CD4-positive, CD25-positive, alpha-beta regulatory T cell (primary cell): ENCODE results near the gene MRPL40. TPM values are rescaled to one million over a fixed set of nuclear protein-coding genes. Genes with fewer than 3 reads are reported as not detected.
A peak's percentile ranks its signal among the peaks of the same experiment; 100 is the strongest.
"Not testable (repeated sequence)": the region's sequence is repeated elsewhere in the genome, so short reads cannot be mapped to it uniquely, and the experiment has no call there.

Experiments used
- ATAC-seq, 2 donors: fragments of 150-1000 bp; cut with Tn5 transposase; one replicate each; pipeline ENCODE4 v1.10.0; 2021; ENCODE audit warnings: low read depth in 2 of 2, moderate number of reproducible peaks in 2 of 2, moderate library complexity in 1 of 2
- DNase-seq, 3 donors: peaks; one replicate each; pipeline versions ENCODE4 v3.0.0 to v3.0.0-alpha.2; 2012 to 2022; ENCODE audit warnings: mixed read lengths in 1 of 3
- H3K27ac ChIP-seq: one replicate; pipeline ENCODE4 v1.7.0; 2013; ENCODE audit warnings: mild to moderate bottlenecking, low read length; ENCODE audit not compliant: insufficient read depth, poor library complexity, severe bottlenecking
- H3K27me3 ChIP-seq: one replicate; pipeline ENCODE4 v1.7.0; 2013; ENCODE audit warnings: low read length; ENCODE audit not compliant: control insufficient read depth, insufficient read depth
- H3K36me3 ChIP-seq: one replicate; pipeline ENCODE4 v1.7.0; 2013; ENCODE audit warnings: mild to moderate bottlenecking, low read length, moderate library complexity; ENCODE audit not compliant: control insufficient read depth, insufficient read depth
- H3K4me1 ChIP-seq: 2 replicates; pipeline ENCODE4 v1.7.0; 2013; ENCODE audit warnings: mild to moderate bottlenecking, low read length; ENCODE audit not compliant: insufficient read depth, control insufficient read depth, poor library complexity, severe bottlenecking
- H3K4me3 ChIP-seq: one replicate; pipeline ENCODE4 v1.7.0; 2013; ENCODE audit warnings: low read depth, mild to moderate bottlenecking, low read length, moderate library complexity
- H3K9me3 ChIP-seq, 2 experiments: 1 replicate in 1 of 2; 2 replicates in 1 of 2; pipeline ENCODE4 v1.7.0; 2013; ENCODE audit warnings: low read length in 2 of 2, mild to moderate bottlenecking in 1 of 2, moderate library complexity in 1 of 2; ENCODE audit not compliant: control insufficient read depth in 2 of 2
- H3K27ac Mint-ChIP-seq, 3 donors: one replicate each; pipeline ENCODE4 v1.8.0; 2020 to 2022; ENCODE audit warnings: mild to moderate bottlenecking in 3 of 3, mixed read lengths in 3 of 3, moderate library complexity in 2 of 3
- H3K27me3 Mint-ChIP-seq: one replicate; pipeline ENCODE4 v1.8.0; 2022; ENCODE audit warnings: mild to moderate bottlenecking, mixed read lengths
- H3K36me3 Mint-ChIP-seq: one replicate; pipeline ENCODE4 v1.8.0; 2020; ENCODE audit warnings: mixed read lengths
- H3K4me1 Mint-ChIP-seq, 4 donors: one replicate each; pipeline ENCODE4 v1.8.0; 2020 to 2022; ENCODE audit warnings: mixed read lengths in 4 of 4, mild to moderate bottlenecking in 1 of 4
- H3K4me3 Mint-ChIP-seq, 4 donors: one replicate each; pipeline ENCODE4 v1.8.0; 2020 to 2022; ENCODE audit warnings: mild to moderate bottlenecking in 4 of 4, mixed read lengths in 4 of 4, moderate library complexity in 3 of 4
- H3K9me3 Mint-ChIP-seq, 7 donors: one replicate each; pipeline ENCODE4 v1.8.0; 2020 to 2022; ENCODE audit warnings: mixed read lengths in 7 of 7, mild to moderate bottlenecking in 3 of 7, moderate library complexity in 2 of 7
- polyA plus RNA-seq, 4 donors: library from polyadenylated mRNA; unstranded; fragments of 300-500 nt; fragmentation: Illumina TruSeq; gene quantifications; one replicate each; pipeline ENCODE4 v1.2.3, GENCODE V29; 2021
- total RNA-seq: library from RNA; stranded (reverse); gene quantifications from one replicate; pipeline ENCODE4 v1.2.3, GENCODE V29; 2022

Gene MRPL40
- total and polyA plus RNA-seq, 5 donors from 2014 or later, result 12.1 to 75.5 (median 60.5) TPM

DNA sequence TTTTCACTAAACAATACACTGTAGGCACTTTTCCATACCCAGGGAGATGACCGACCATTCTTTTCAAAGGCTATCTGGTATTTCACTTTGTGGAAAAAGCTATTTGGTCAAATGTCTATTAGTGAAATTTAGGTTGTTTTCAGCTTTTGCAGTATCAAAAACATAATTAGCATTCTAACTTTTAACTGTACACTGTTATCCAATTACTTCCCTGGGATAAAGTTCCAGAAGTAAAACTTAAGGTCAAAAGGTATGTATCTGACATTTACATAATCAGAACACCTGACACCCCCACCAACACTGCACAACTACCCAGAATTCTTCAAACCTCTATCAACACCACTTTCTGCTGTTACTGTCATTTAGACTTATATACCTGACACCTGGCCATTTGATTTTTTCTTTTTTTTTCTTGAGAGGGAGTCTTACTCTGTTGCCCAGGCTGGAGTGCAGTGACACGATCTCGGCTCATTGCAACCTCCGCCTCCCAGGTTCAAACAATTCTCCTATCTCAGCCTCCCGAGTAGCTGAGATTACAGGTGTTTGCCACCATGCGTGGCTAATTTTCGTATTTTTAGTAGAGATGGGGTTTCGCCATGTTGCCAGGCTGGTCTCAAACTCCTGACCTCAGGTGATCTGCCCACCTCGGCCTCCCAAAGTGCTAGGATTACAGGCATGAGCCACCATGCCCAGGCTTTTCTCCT is 13.1 kb downstream of the MRPL40 start:
- H3K36me3 Mint-ChIP-seq, result peaks cover 11% of the 10 kb centered on the region
- not testable (repeated sequence) for H3K4me3 ChIP-seq, H3K9me3 ChIP-seq, ATAC-seq, H3K27me3 Mint-ChIP-seq, H3K27me3 ChIP-seq, H3K9me3 Mint-ChIP-seq, H3K27ac ChIP-seq, DNase-seq
- Histone ChIP-seq H3K36me3 (peaks cover 26% of the 10 kb centered on the region), H3K4me1 (peaks cover 30% of the 10 kb centered on the region)
- H3K4me3 Mint-ChIP-seq, result peak overlapping the region; percentile 21 to 82 (median 68)
- H3K27ac Mint-ChIP-seq, result peak overlapping the region in 2 of 3 donors; percentile 32 to 64
- H3K4me1 Mint-ChIP-seq, result peaks cover 18 to 59% (median 43%) of the 10 kb centered on the region in 4 donors

DNA sequence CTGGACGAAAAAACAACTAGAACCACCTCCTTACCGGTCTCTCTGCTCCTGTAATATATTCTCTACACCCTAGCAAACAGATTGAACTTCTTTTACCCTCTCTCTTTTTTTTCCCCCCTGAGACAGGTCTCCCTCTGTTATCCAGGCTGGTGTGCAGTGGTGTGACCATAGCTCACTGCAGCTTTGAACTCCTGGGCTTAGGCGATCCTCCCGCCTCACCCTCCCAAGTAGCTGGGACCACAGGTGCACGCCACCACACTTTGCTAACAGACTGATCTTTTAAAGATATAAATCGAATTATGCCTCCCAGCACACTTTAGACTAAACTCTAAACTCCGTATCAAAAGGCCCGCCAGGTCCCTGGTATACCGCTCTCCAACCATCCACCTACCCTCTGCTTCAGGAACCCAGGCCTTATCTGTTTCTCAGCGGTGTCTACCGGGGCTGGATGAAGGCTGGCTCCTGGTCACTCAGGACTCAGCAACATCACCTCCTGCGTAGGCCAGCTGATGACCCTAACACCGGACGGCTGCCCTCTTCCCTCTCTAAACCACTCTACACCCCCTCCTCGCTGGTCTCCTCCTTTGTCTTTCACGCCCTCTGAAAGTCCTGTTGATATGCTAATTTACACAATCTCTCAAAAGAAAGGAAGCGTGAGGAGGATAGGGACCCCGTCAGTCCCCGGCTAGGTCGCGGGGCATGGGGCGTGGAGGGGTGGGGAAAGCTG is 14.4 kb downstream of the MRPL40 start:
- Histone ChIP-seq H3K36me3 (peaks cover 34% of the 10 kb centered on the region), H3K27ac (peak overlapping the region; percentile 90), H3K9me3 (no peaks in the 10 kb centered on the region), H3K4me1 (peaks cover 30% of the 10 kb centered on the region), H3K4me3 (peak overlapping the region; percentile 85), H3K27me3 (no peaks in the 10 kb centered on the region)
- H3K9me3 Mint-ChIP-seq, result no peaks in the 10 kb centered on the region
- DNase-seq (no peak), ATAC-seq (peak in 1 of 2 donors; percentile 10)
- H3K4me3 Mint-ChIP-seq, result peak overlapping the region; percentile 94 to 98 (median 94)
- H3K4me1 Mint-ChIP-seq, result peaks cover 21 to 59% (median 39%) of the 10 kb centered on the region in 4 donors
- no peaks in the 10 kb centered on the region for H3K27me3 Mint-ChIP-seq
- peak overlapping the region; percentile 94 to 97 (median 96) for H3K27ac Mint-ChIP-seq
- peaks cover 11% of the 10 kb centered on the region for H3K36me3 Mint-ChIP-seq

DNA sequence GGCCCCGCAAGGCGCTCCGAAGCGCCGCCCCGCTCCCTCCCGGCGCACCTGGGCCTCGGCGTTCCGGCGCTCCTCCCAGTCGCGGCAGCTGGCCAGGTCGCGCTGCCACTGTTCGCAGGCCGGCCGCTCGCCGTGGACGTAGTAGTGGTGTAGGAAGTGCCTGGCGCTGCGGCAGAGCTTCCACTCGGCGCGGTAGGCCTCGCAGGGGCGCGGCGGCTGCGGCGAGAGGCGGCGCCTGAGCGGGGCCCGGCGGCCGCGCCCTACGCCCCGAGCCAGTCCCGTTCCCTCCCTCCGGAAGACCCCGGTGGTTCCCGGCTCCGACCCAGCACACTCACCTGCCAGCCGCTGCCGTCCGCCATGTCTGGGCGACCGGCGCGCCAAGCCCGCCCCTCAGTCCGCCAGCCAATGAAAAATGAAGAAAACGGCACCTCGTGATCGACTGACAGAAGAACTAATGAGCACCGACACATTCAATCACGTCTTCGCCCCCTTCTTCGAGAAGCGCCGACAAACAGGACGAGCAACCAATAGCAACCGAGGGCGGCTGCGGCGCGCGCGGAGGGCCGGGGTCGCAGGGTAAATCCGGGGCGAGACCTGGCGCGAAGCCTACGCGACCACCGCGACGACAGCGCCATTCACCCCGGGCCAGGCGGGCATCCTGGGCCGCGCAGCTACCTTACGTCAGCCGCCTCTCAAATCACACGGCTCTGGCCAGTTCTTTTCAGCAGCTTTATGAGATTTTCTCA is 15.2 kb downstream of the MRPL40 start, which contains the start of gene C22orf39:
C22orf39 (minus strand) TSS at position 382 of the 746 bp plus-strand sequence; CDS start at position 359, 23 bp downstream.
- Histone ChIP-seq H3K9me3 (no peaks in the 10 kb centered on the region), H3K36me3 (peaks cover 30% of the 10 kb centered on the region), H3K27me3 (no peaks in the 10 kb centered on the region), H3K27ac (peak within 1 kb of the TSS; percentile 90), H3K4me1 (peaks cover 30% of the 10 kb centered on the region), H3K4me3 (peak within 1 kb of the TSS; percentile 95)
- no peaks in the 10 kb centered on the region for H3K9me3 Mint-ChIP-seq
- ATAC-seq (peak; percentile 91 to 95), DNase-seq (peak; percentile 89 to 95 (median 92))
- H3K4me1 Mint-ChIP-seq, result peaks cover 22 to 54% (median 35%) of the 10 kb centered on the region in 4 donors
- H3K4me3 Mint-ChIP-seq, result peak within 1 kb of the TSS; percentile 94 to 98 (median 94)
- peaks cover 9% of the 10 kb centered on the region for H3K36me3 Mint-ChIP-seq
- peak within 1 kb of the TSS; percentile 94 to 97 (median 96) for H3K27ac Mint-ChIP-seq
- H3K27me3 Mint-ChIP-seq, result no peaks in the 10 kb centered on the region

DNA sequence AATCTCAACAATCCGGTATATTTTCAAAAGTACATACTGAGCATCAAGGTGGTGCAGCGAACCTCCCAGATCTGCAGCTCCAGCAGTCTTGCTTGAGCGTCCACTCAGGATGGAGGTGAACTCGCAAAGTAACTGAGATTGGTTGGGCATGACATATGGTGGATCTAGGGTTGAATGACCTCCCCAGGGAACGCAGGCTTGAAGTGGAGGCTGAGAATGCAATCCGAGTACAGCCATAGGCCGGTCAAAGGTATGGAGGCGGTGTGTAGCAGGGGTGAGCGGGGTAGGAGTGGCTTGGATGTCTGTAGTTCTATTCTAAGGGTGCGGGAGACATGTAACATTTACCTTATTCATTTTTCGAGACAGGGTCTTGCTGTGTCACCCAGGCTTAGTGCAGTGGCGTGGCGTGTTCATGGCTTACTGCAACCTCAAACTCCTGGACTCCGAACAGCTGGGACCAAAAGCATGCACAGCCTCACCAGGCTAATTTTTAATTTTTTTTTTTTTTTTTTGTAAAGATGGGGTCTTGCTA is 15.8 kb downstream of the MRPL40 start:
- peak overlapping the region; percentile 94 to 95 (median 94) for H3K4me3 Mint-ChIP-seq

DNA sequence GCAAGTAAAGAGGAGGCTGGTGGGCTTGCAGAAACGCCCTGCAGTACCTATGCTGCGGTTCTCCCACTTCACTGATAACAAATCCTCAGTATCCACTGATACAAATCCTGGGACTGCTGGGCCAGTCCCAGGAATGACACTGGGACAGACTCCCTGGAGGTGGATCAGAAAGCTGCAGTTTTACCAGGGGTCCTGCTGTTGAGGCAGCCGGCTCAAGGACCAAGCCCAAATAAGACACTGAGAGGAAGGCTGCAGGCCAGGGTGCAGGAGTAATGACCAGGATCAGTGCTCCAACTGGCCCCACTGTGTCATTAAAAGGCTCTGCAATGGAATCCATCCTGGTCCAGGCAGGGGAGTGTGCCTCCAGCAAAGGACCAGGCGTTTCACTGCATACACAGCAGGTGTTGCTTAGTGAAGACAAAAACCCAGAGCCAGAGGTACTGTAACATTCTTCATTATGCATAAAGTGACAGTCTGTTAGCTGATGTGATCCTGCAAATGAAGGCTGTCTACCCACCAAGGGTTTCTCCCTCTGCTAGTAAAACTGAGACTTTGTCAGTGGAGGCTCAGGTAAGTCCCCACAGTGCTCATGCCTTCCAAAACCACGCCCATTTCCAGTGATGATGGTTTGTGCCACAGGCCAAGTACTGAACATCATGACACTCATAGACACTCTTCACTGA is 16.5 kb downstream of the MRPL40 start:
- Mint-ChIP-seq H3K27me3 (no peaks in the 10 kb centered on the region), H3K4me1 (peaks cover 17 to 42% (median 31%) of the 10 kb centered on the region in 4 donors), H3K27ac (peak overlapping the region; percentile 5 to 94 (median 85)), H3K9me3 (no peaks in the 10 kb centered on the region), H3K4me3 (peak overlapping the region in 3 of 4 donors; percentile 94 to 95 (median 94)), H3K36me3 (peaks cover 17% of the 10 kb centered on the region)
- H3K36me3 ChIP-seq, result peaks cover 31% of the 10 kb centered on the region
- ATAC-seq (no peak), DNase-seq (peak in 1 of 3 donors; percentile 48)
- H3K4me1 ChIP-seq, result peaks cover 30% of the 10 kb centered on the region
- H3K27ac ChIP-seq, result peak overlapping the region; percentile 90
- no peaks in the 10 kb centered on the region for H3K9me3 ChIP-seq
- no peaks in the 10 kb centered on the region for H3K27me3 ChIP-seq
- peak overlapping the region; percentile 95 for H3K4me3 ChIP-seq

More for the DNA sequence above, 15.8 kb downstream of the MRPL40 start:
- Histone ChIP-seq H3K27me3 (no peaks in the 10 kb centered on the region), H3K27ac (peak overlapping the region; percentile 90), H3K36me3 (peaks cover 31% of the 10 kb centered on the region), H3K4me1 (peaks cover 30% of the 10 kb centered on the region), H3K9me3 (no peaks in the 10 kb centered on the region), H3K4me3 (peak overlapping the region; percentile 95)
- Mint-ChIP-seq H3K36me3 (peaks cover 14% of the 10 kb centered on the region), H3K27me3 (no peaks in the 10 kb centered on the region), H3K9me3 (no peaks in the 10 kb centered on the region), H3K27ac (peak overlapping the region; percentile 92 to 94 (median 93)), H3K4me1 (peaks cover 21 to 48% (median 34%) of the 10 kb centered on the region in 4 donors)
- ATAC-seq, result peak; percentile 0 to 5
- no peak for DNase-seq

DNA sequence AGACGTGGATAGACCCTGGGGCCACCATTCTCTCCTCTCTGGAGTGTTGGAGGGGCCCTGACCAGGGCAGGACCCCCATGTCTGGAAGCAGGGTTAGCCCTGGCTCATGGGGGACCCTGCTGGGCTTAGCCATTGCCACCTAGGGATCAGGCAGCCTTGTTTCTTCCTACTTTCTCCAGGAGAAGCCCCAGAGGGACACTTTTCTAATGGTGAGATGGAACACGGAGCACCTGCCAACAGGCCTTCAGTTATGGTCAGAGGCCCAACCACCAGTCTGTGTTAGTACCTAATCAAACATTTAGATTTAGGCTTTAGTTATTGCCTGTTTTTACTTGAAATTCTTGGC is 17.1 kb downstream of the MRPL40 start:
- DNase-seq (no peak), ATAC-seq (no peak)
- H3K27ac Mint-ChIP-seq, result peak overlapping the region in 1 of 3 donors; percentile 31
- H3K9me3 ChIP-seq, result no peaks in the 10 kb centered on the region
- H3K27me3 ChIP-seq, result no peaks in the 10 kb centered on the region
- H3K4me1 Mint-ChIP-seq, result peaks cover 15 to 39% (median 29%) of the 10 kb centered on the region in 4 donors
- H3K4me1 ChIP-seq, result peaks cover 30% of the 10 kb centered on the region
- peaks cover 20% of the 10 kb centered on the region for H3K36me3 Mint-ChIP-seq
- H3K4me3 Mint-ChIP-seq, result peak overlapping the region; percentile 21 to 58 (median 52)
- peaks cover 31% of the 10 kb centered on the region for H3K36me3 ChIP-seq
- H3K27ac ChIP-seq, result peak overlapping the region; percentile 5
- H3K4me3 ChIP-seq, result no peak overlapping the region
- H3K9me3 Mint-ChIP-seq, result no peaks in the 10 kb centered on the region
- no peaks in the 10 kb centered on the region for H3K27me3 Mint-ChIP-seq
